CD8-positive, alpha-beta memory T cell (primary cell): ENCODE data around the gene ADGRF3. TPM values are rescaled to one million over a fixed set of nuclear protein-coding genes. Genes with fewer than 3 reads are reported as not detected.

ENCODE experiments used
- CTCF ChIA-PET: fragments of 350-600 bp; sonication (Branson Sonifier 250); formaldehyde crosslinking; loops from one replicate; lab custom pipeline; 2021; ENCODE audit warnings: antibody characterized with exemption; lab: Charles Lee
- POLR2A ChIA-PET: fragments of 350-600 bp; sonication (Branson Sonifier 250); formaldehyde crosslinking; loops from one replicate; lab custom pipeline; 2021; ENCODE audit warnings: antibody characterized with exemption; lab: Charles Lee
- DNase-seq, 5 donors: peaks; one replicate each; pipeline versions ENCODE4 v3.0.0 to v3.0.0-alpha.2; 2020 to 2022; ENCODE audit warnings: mixed read lengths in 1 of 5
- H3K27ac ChIP-seq: one replicate; pipeline ENCODE4 v1.7.0; 2013; ENCODE audit warnings: low read depth, mild to moderate bottlenecking, low read length, moderate library complexity
- H3K27me3 ChIP-seq: 2 replicates; pipeline ENCODE4 v1.7.0; 2013; ENCODE audit warnings: low read length, mild to moderate bottlenecking; ENCODE audit not compliant: insufficient read depth, poor library complexity, severe bottlenecking
- H3K36me3 ChIP-seq: 2 replicates; pipeline ENCODE4 v1.7.0; 2013; ENCODE audit warnings: mild to moderate bottlenecking, low read length, moderate library complexity; ENCODE audit not compliant: insufficient read depth
- H3K4me1 ChIP-seq: 2 replicates; pipeline ENCODE4 v1.7.0; 2013; ENCODE audit warnings: mild to moderate bottlenecking, low read length, moderate library complexity; ENCODE audit not compliant: insufficient read depth
- H3K4me3 ChIP-seq: 2 replicates; pipeline ENCODE4 v1.7.0; 2013; ENCODE audit warnings: mild to moderate bottlenecking, low read length
- H3K9me3 ChIP-seq: 2 replicates; pipeline ENCODE4 v1.7.0; 2013; ENCODE audit warnings: mild to moderate bottlenecking, low read length
- H3K27ac Mint-ChIP-seq, 8 donors: one replicate each; pipeline ENCODE4 v1.8.0; 2020 to 2021; ENCODE audit warnings: mixed read lengths in 8 of 8, mild to moderate bottlenecking in 6 of 8, inconsistent platforms in 3 of 8, moderate library complexity in 3 of 8
- H3K27me3 Mint-ChIP-seq, 2 donors: one replicate each; pipeline ENCODE4 v1.8.0; 2020 to 2021; ENCODE audit warnings: mixed read lengths in 2 of 2, mild to moderate bottlenecking in 1 of 2, moderate library complexity in 1 of 2
- H3K36me3 Mint-ChIP-seq, 3 donors: one replicate each; pipeline ENCODE4 v1.8.0; 2020 to 2021; ENCODE audit warnings: mixed read lengths in 3 of 3, inconsistent platforms in 1 of 3, mild to moderate bottlenecking in 1 of 3
- H3K4me1 Mint-ChIP-seq, 3 donors: one replicate each; pipeline ENCODE4 v1.8.0; 2020 to 2021; ENCODE audit warnings: mixed read lengths in 3 of 3, inconsistent platforms in 1 of 3, mild to moderate bottlenecking in 1 of 3
- H3K4me3 Mint-ChIP-seq, 7 donors: one replicate each; pipeline ENCODE4 v1.8.0; 2020 to 2021; ENCODE audit warnings: mixed read lengths in 7 of 7, mild to moderate bottlenecking in 6 of 7, moderate library complexity in 4 of 7, inconsistent platforms in 2 of 7
- H3K9me3 Mint-ChIP-seq, 5 donors: one replicate each; pipeline ENCODE4 v1.8.0; 2020 to 2022; ENCODE audit warnings: mixed read lengths in 5 of 5, mild to moderate bottlenecking in 3 of 5, moderate library complexity in 2 of 5, inconsistent platforms in 1 of 5
- polyA plus RNA-seq: library from polyadenylated mRNA; unstranded; fragments of 300-500 nt; fragmentation: Illumina TruSeq; gene quantifications from one replicate; pipeline ENCODE4 v1.2.3, GENCODE V29; 2021
- total RNA-seq, 2 experiments: library from RNA; stranded (reverse); gene quantifications; one replicate each; pipeline ENCODE4 v1.2.3, GENCODE V29; 2021

ADGRF3 gene
- total and polyA plus RNA-seq, 3 experiments from 2014 or later = 0.43 to 4.0 (median 2.6) TPM

GRCh38 chr2:26299471-26300101 is 47.0 kb downstream of the ADGRF3 start:
- peaks cover 0 to 3% (median 0%) of the 10 kb centered on the region in 3 donors for H3K36me3 Mint-ChIP-seq
- no peaks in the 10 kb centered on the region for H3K9me3 Mint-ChIP-seq
- H3K9me3 ChIP-seq = no peaks in the 10 kb centered on the region
- peak in 2 of 5 donors; percentile 27 to 59 for DNase-seq
- H3K27me3 Mint-ChIP-seq = no peaks in the 10 kb centered on the region
- no peaks in the 10 kb centered on the region for H3K27me3 ChIP-seq
- ChIA-PET POLR2A (interaction anchor here (0.6 to 1.1 kb wide), 3 partner anchors 47 to 1026 kb away, joined by 3 to 4 read pairs (median 3); partner anchors contain the start of gene ADGRF3), CTCF (interaction anchor here (1.0 kb wide), 1 partner anchor 28 kb away, joined by 3 read pairs; no protein-coding TSS in a partner anchor)
- no peaks in the 10 kb centered on the region for H3K36me3 ChIP-seq
- peaks cover 14% of the 10 kb centered on the region for H3K4me1 ChIP-seq
- no peak overlapping the region for H3K27ac Mint-ChIP-seq
- H3K4me3 Mint-ChIP-seq = no peak overlapping the region
- H3K4me1 Mint-ChIP-seq = no peaks in the 10 kb centered on the region
- peak overlapping the region; percentile 84 for H3K4me3 ChIP-seq
- H3K27ac ChIP-seq = no peak overlapping the region

DNA sequence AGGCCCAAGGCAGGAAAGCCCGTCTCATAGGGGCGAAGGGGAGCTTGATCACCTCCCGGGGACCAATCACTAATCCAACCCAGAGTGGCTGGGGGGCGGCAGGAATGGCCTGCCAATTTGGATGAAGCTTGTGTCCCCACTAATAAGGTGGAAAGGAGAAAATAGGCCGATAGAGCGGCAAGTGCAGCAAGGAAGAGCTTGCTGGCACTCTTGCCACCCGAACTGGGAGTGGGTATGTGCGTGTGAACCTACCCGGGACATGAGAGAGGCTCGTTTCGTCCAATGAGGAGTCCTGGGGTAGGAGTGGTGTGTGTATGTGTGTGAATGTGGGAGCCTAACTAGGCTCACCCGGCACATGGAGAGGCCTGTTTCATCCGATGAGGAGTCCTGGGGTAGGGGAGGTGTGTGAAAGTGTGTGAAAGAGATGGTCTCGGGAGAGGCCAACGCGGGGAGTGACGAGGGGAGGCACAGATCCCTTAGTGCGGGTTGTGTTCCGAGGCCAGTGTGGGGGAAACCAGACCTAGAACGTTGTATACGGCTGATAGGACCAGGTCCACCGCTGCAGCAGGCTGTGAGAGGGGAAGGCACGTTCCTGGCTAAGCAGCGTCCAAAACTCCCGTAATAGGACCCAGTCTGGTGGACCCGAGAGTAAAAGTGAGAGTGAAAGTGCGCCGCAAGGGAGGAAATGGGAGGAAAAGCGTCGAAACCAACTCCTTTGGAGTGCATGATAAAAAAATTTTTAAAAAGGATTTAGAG is 47.8 kb downstream of the ADGRF3 start:
- Mint-ChIP-seq H3K27me3 (no peaks in the 10 kb centered on the region), H3K9me3 (no peaks in the 10 kb centered on the region), H3K36me3 (no peaks in the 10 kb centered on the region), H3K4me1 (no peaks in the 10 kb centered on the region), H3K4me3 (no peak overlapping the region), H3K27ac (no peak overlapping the region)
- H3K4me3 ChIP-seq = peak overlapping the region; percentile 84
- peak in 2 of 5 donors; percentile 12 to 64 for DNase-seq
- no peak overlapping the region for H3K27ac ChIP-seq
- ChIA-PET POLR2A (interaction anchor here (0.6 kb wide), 1 partner anchor 508 kb away, joined by 4 read pairs; no protein-coding TSS in a partner anchor), CTCF (no interaction called here)
- peaks cover 14% of the 10 kb centered on the region for H3K4me1 ChIP-seq
- H3K9me3 ChIP-seq = no peaks in the 10 kb centered on the region
- no peaks in the 10 kb centered on the region for H3K36me3 ChIP-seq
- H3K27me3 ChIP-seq = no peaks in the 10 kb centered on the region

DNA sequence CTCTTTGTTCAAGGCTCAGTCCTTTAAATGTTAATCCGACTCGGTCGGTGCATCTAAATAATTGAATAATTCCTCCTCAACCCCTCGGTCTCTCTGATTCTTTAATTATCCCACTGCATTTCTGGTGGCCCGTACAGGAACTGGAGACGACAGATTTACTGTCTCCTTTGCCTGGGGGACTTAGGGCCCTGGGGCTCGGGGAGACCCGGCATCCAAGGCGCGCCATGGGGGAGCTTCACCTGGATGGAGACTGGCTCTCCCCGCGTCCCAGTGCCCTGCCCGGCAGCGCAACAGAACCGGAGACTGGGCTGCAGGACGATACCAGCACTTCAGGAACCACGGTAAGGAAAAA is 48.3 kb downstream of the ADGRF3 start:
- no peaks in the 10 kb centered on the region for H3K9me3 Mint-ChIP-seq
- H3K4me1 Mint-ChIP-seq = no peaks in the 10 kb centered on the region
- Histone ChIP-seq H3K27ac (no peak overlapping the region), H3K9me3 (no peaks in the 10 kb centered on the region), H3K4me1 (peaks cover 14% of the 10 kb centered on the region), H3K36me3 (no peaks in the 10 kb centered on the region), H3K27me3 (no peaks in the 10 kb centered on the region), H3K4me3 (peak overlapping the region; percentile 84)
- ChIA-PET POLR2A (interaction anchor here (0.6 kb wide), 2 partner anchors 25 to 508 kb away, joined by 3 to 4 read pairs; no protein-coding TSS in a partner anchor), CTCF (no interaction called here)
- H3K27ac Mint-ChIP-seq = no peak overlapping the region
- H3K4me3 Mint-ChIP-seq = no peak overlapping the region
- no peak for DNase-seq
- peaks cover 0 to 2% (median 0%) of the 10 kb centered on the region in 3 donors for H3K36me3 Mint-ChIP-seq
- H3K27me3 Mint-ChIP-seq = no peaks in the 10 kb centered on the region

- POLR2A ChIA-PET = interaction anchor here (0.6 kb wide), 1 partner anchor 13 kb away, joined by 3 read pairs; no protein-coding TSS in a partner anchor
- no peak for DNase-seq
- H3K4me1 Mint-ChIP-seq = no peaks in the 10 kb centered on the region
- Histone ChIP-seq H3K4me1 (peaks cover 14% of the 10 kb centered on the region), H3K4me3 (no peak overlapping the region), H3K36me3 (no peaks in the 10 kb centered on the region), H3K27me3 (no peaks in the 10 kb centered on the region), H3K27ac (no peak overlapping the region), H3K9me3 (no peaks in the 10 kb centered on the region)
- no peaks in the 10 kb centered on the region for H3K9me3 Mint-ChIP-seq
- CTCF ChIA-PET = interaction anchor here (0.6 kb wide), 1 partner anchor 157 kb away, joined by 3 read pairs; no protein-coding TSS in a partner anchor
- H3K36me3 Mint-ChIP-seq = peaks cover 0 to 2% (median 0%) of the 10 kb centered on the region in 3 donors
- H3K27ac Mint-ChIP-seq = no peak overlapping the region
- no peaks in the 10 kb centered on the region for H3K27me3 Mint-ChIP-seq
- no peak overlapping the region for H3K4me3 Mint-ChIP-seq
These were observed 49.5 kb downstream of the ADGRF3 start for GRCh38 chr2:26297061-26297460.

- Histone ChIP-seq H3K4me1 (peaks cover 9% of the 10 kb centered on the region), H3K27me3 (no peaks in the 10 kb centered on the region), H3K4me3 (no peak overlapping the region), H3K27ac (no peak overlapping the region), H3K9me3 (no peaks in the 10 kb centered on the region), H3K36me3 (no peaks in the 10 kb centered on the region)
- Mint-ChIP-seq H3K27ac (peak overlapping the region in 1 of 8 donors; percentile 8), H3K27me3 (no peaks in the 10 kb centered on the region), H3K9me3 (no peaks in the 10 kb centered on the region), H3K4me3 (no peak overlapping the region), H3K4me1 (no peaks in the 10 kb centered on the region), H3K36me3 (peaks cover 0 to 4% (median 2%) of the 10 kb centered on the region in 3 donors)
- CTCF ChIA-PET = no interaction called here
- no peak for DNase-seq
- POLR2A ChIA-PET = no interaction called here
These were observed 51.1 kb downstream of the ADGRF3 start for GRCh38 chr2:26295511-26295910.

DNA sequence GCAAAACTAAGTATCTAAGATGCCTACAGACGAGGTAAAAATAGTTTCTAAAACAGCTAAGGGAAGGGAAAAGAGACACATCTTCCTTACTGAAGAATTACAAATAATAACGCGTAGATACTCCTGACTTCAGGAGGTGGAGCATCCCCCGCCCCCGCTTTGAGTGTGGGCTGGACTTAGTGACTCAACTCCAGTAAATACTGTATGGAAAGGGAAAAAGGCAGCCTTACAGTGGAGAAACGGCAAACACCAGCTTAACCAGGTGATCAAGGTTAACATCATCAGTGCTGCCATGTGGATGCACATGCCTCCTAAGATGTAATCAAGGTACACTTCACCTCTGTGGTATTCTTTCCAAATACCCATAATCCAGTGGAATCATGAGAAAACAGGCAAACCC is 53.9 kb downstream of the ADGRF3 start:
- ChIA-PET CTCF (no interaction called here), POLR2A (no interaction called here)
- H3K4me1 ChIP-seq = no peaks in the 10 kb centered on the region
- no peak overlapping the region for H3K4me3 ChIP-seq
- H3K9me3 ChIP-seq = no peaks in the 10 kb centered on the region
- H3K4me3 Mint-ChIP-seq = no peak overlapping the region
- H3K4me1 Mint-ChIP-seq = no peaks in the 10 kb centered on the region
- H3K9me3 Mint-ChIP-seq = no peaks in the 10 kb centered on the region
- DNase-seq = no peak
- no peaks in the 10 kb centered on the region for H3K27me3 Mint-ChIP-seq
- H3K36me3 ChIP-seq = no peaks in the 10 kb centered on the region
- no peaks in the 10 kb centered on the region for H3K27me3 ChIP-seq
- no peak overlapping the region for H3K27ac ChIP-seq
- no peak overlapping the region for H3K27ac Mint-ChIP-seq
- H3K36me3 Mint-ChIP-seq = peaks cover 0 to 23% (median 7%) of the 10 kb centered on the region in 3 donors

GRCh38 chr2:26290001-26290400 is 56.6 kb downstream of the ADGRF3 start:
- CTCF ChIA-PET = no interaction called here
- Histone ChIP-seq H3K36me3 (peaks cover 4% of the 10 kb centered on the region), H3K27ac (no peak overlapping the region), H3K4me1 (no peaks in the 10 kb centered on the region), H3K4me3 (no peak overlapping the region), H3K27me3 (no peaks in the 10 kb centered on the region), H3K9me3 (no peaks in the 10 kb centered on the region)
- H3K4me1 Mint-ChIP-seq = no peaks in the 10 kb centered on the region
- H3K9me3 Mint-ChIP-seq = no peaks in the 10 kb centered on the region
- no peak for DNase-seq
- peak overlapping the region in 1 of 8 donors; percentile 6 for H3K27ac Mint-ChIP-seq
- peaks cover 3 to 42% (median 17%) of the 10 kb centered on the region in 3 donors for H3K36me3 Mint-ChIP-seq
- peaks cover 0 to 1% of the 10 kb centered on the region in 2 donors for H3K27me3 Mint-ChIP-seq
- H3K4me3 Mint-ChIP-seq = no peak overlapping the region
- POLR2A ChIA-PET = no interaction called here

DNA sequence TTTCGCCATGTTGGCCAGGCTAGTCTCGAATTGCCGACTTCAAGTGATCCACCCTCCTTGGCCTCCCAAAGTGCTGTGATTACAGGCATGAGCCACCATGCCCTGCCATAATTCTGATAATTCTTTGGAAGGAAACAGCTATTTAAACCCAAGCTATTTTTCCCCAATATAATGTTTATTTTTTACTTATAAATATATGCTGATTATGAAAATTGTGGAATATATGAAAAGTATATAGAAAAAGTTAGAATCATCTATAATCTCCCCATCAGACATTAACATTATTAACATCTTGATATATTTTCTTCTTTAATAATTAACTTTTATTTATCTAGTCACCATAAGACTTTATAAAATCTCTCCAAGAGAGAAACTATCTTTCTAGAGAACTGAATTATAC is 60.7 kb downstream of the ADGRF3 start:
- H3K36me3 ChIP-seq = peaks cover 8% of the 10 kb centered on the region
- H3K4me3 ChIP-seq = no peak overlapping the region
- Mint-ChIP-seq H3K9me3 (no peaks in the 10 kb centered on the region), H3K27ac (no peak overlapping the region), H3K27me3 (peaks cover 0 to 1% of the 10 kb centered on the region in 2 donors), H3K36me3 (peaks cover 15 to 72% (median 30%) of the 10 kb centered on the region in 3 donors), H3K4me3 (no peak overlapping the region), H3K4me1 (no peaks in the 10 kb centered on the region)
- no peaks in the 10 kb centered on the region for H3K9me3 ChIP-seq
- POLR2A ChIA-PET = no interaction called here
- no peak for DNase-seq
- H3K27ac ChIP-seq = no peak overlapping the region
- no peaks in the 10 kb centered on the region for H3K27me3 ChIP-seq
- CTCF ChIA-PET = no interaction called here
- no peaks in the 10 kb centered on the region for H3K4me1 ChIP-seq
